ENCODE measurements around the gene KAT8.

DNA sequence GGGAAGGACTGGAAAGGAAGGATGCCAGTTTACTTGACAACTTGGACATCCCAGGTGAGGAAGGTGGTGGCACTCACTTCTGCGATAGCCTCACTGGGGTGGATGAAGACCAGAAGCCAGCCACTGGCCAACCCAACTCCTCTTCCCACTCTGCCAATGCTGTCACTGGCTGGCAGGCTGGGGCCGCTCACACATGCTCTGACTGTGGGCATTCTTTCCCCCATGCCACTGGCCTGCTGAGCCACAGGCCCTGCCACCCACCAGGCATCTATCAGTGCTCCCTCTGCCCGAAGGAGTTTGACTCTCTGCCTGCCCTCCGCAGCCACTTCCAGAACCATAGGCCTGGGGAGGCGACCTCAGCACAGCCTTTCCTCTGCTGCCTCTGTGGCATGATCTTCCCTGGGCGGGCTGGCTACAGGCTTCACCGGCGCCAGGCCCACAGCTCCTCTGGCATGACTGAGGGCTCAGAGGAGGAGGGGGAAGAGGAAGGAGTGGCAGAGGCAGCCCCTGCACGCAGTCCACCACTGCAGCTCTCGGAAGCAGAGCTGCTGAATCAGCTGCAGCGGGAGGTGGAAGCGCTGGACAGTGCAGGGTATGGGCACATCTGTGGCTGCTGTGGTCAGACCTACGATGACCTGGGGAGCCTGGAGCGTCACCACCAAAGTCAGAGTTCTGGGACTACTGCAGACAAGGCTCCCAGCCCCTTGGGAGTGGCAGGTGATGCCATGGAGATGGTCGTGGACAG lies 38.7 kb upstream of the KAT8 start:
- TF ChIP-seq, protein P1, sequence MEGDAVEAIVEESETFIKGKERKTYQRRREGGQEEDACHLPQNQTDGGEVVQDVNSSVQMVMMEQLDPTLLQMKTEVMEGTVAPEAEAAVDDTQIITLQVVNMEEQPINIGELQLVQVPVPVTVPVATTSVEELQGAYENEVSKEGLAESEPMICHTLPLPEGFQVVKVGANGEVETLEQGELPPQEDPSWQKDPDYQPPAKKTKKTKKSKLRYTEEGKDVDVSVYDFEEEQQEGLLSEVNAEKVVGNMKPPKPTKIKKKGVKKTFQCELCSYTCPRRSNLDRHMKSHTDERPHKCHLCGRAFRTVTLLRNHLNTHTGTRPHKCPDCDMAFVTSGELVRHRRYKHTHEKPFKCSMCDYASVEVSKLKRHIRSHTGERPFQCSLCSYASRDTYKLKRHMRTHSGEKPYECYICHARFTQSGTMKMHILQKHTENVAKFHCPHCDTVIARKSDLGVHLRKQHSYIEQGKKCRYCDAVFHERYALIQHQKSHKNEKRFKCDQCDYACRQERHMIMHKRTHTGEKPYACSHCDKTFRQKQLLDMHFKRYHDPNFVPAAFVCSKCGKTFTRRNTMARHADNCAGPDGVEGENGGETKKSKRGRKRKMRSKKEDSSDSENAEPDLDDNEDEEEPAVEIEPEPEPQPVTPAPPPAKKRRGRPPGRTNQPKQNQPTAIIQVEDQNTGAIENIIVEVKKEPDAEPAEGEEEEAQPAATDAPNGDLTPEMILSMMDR (IDR thresholded peaks at IDR 0.05) = no peak
- no peak for TF ChIP-seq POLR2A (IDR thresholded peaks at IDR 0.05)
